NCI-H446 (cell line): ENCODE results near the gene GRAMD1C.
"Not testable (repeated sequence)": the region's sequence is repeated elsewhere in the genome, so short reads cannot be mapped to it uniquely, and the experiment has no call there.

Experiments
- DNase-seq, 2 experiments: peaks; one replicate each; lab custom pipeline; 2025; lab: John Stamatoyannopoulos, UW

GRAMD1C gene

GRCh38 chr3:113838631-113839209 lies at the start of gene GRAMD1C:
Gene GRAMD1C (plus strand): TSS chr3:113838788. CDS start chr3:113838910, 122 bp downstream.
- DNase-seq: peak; percentile 54 to 96

- DNase-seq: no peak
These were observed 47.2 kb upstream of the GRAMD1C start for GRCh38 chr3:113791381-113791780.

- DNase-seq: no peak
These were observed 44.1 kb upstream of the GRAMD1C start for GRCh38 chr3:113794526-113794925.

- no peak for DNase-seq
These were observed 42.9 kb upstream of the GRAMD1C start for GRCh38 chr3:113795693-113796092.

- DNase-seq: no peak
These were observed 35.7 kb upstream of the GRAMD1C start for GRCh38 chr3:113802795-113803455.

GRCh38 chr3:113804661-113805060 lies 33.9 kb upstream of the GRAMD1C start:
- DNase-seq: no peak

GRCh38 chr3:113805249-113805648 lies 33.3 kb upstream of the GRAMD1C start:
- DNase-seq: no peak

GRCh38 chr3:113812854-113813253 lies 25.7 kb upstream of the GRAMD1C start:
- DNase-seq: no peak

- DNase-seq: no peak
These were observed 18.7 kb upstream of the GRAMD1C start for GRCh38 chr3:113819866-113820265.

GRCh38 chr3:113825090-113825489 lies 13.5 kb upstream of the GRAMD1C start:
- DNase-seq: no peak

- no peak for DNase-seq
These were observed 10.0 kb upstream of the GRAMD1C start for GRCh38 chr3:113828600-113828999.

GRCh38 chr3:113829576-113830354 lies 8.8 kb upstream of the GRAMD1C start:
- DNase-seq: no peak

- DNase-seq: no peak
These were observed 7.6 kb upstream of the GRAMD1C start for GRCh38 chr3:113831103-113831355.

- no peak for DNase-seq
These were observed 6.0 kb upstream of the GRAMD1C start for GRCh38 chr3:113832477-113833164.

- no peak for DNase-seq
These were observed 3.6 kb upstream of the GRAMD1C start for GRCh38 chr3:113834983-113835382.

- DNase-seq: no peak
These were observed 963 bp downstream of the GRAMD1C start for GRCh38 chr3:113839551-113839950.

GRCh38 chr3:113844622-113845222 lies 6.1 kb downstream of the GRAMD1C start:
- DNase-seq: peak; percentile 64 to 67

- DNase-seq: no peak
These were observed 8.7 kb downstream of the GRAMD1C start for GRCh38 chr3:113847247-113847646.

- DNase-seq: no peak
These were observed 9.3 kb downstream of the GRAMD1C start for GRCh38 chr3:113847664-113848461.

- not testable (repeated sequence) for DNase-seq
These were observed 10.5 kb downstream of the GRAMD1C start for GRCh38 chr3:113849071-113849470.

GRCh38 chr3:113849841-113850240 lies 11.3 kb downstream of the GRAMD1C start:
- DNase-seq: not testable (repeated sequence)
